GM18508 (cell line): ENCODE data around the gene TMEM106C.
"Not testable (repeated sequence)": the region's sequence is repeated elsewhere in the genome, so short reads cannot be mapped to it uniquely, and the experiment has no call there.

Experiments
- ATAC-seq: cut with Tn5 transposase; IDR thresholded peaks from one replicate; pipeline ENCODE4 v1.9.1; 2021; ENCODE audit warnings: moderate number of reproducible peaks; ENCODE audit not compliant: insufficient read depth, unreplicated experiment

Gene TMEM106C

GRCh38 chr12:47949441-47950341, 13.7 kb upstream of the TMEM106C start:
- no peak for ATAC-seq

GRCh38 chr12:47950856-47951468, 12.4 kb upstream of the TMEM106C start:
- ATAC-seq: no peak

- no peak for ATAC-seq
These were observed 9.3 kb upstream of the TMEM106C start for GRCh38 chr12:47954058-47954457.

GRCh38 chr12:47954467-47955045, 8.8 kb upstream of the TMEM106C start:
- no peak for ATAC-seq

- no peak for ATAC-seq
These were observed 8.3 kb upstream of the TMEM106C start for GRCh38 chr12:47955059-47955458.

- ATAC-seq: not testable (repeated sequence)
These were observed 5.7 kb upstream of the TMEM106C start for GRCh38 chr12:47957671-47958070.

- ATAC-seq: no peak
These were observed 1.2 kb upstream of the TMEM106C start for GRCh38 chr12:47962198-47962597.

GRCh38 chr12:47964106-47964728, 821 bp downstream of the TMEM106C start:
- ATAC-seq: no peak

GRCh38 chr12:47965581-47965980, 2.2 kb downstream of the TMEM106C start:
- no peak for ATAC-seq

- ATAC-seq: no peak
These were observed 4.3 kb downstream of the TMEM106C start for GRCh38 chr12:47967461-47968321.

GRCh38 chr12:47969845-47970244, 6.4 kb downstream of the TMEM106C start:
- ATAC-seq: no peak

GRCh38 chr12:47970843-47971242, 7.4 kb downstream of the TMEM106C start:
- no peak for ATAC-seq

GRCh38 chr12:47972895-47973294, 9.5 kb downstream of the TMEM106C start:
- no peak for ATAC-seq

GRCh38 chr12:47973870-47974269, 10.5 kb downstream of the TMEM106C start:
- no peak for ATAC-seq

- no peak for ATAC-seq
These were observed 11.7 kb downstream of the TMEM106C start for GRCh38 chr12:47975036-47975620.

- no peak for ATAC-seq
These were observed 12.4 kb downstream of the TMEM106C start for GRCh38 chr12:47975816-47976215.

GRCh38 chr12:47977046-47977771, 13.8 kb downstream of the TMEM106C start:
- ATAC-seq: no peak

- no peak for ATAC-seq
These were observed 14.6 kb downstream of the TMEM106C start for GRCh38 chr12:47977772-47978597.
